WTC11 (cell line): ENCODE data around the gene PTPA. TPM values are rescaled to one million over a fixed set of nuclear protein-coding genes. Genes with fewer than 3 reads are reported as not detected.

Source experiments
- ATAC-seq: fragments of 200-7000 bp; cut with Tn5 transposase; 2 replicates; pipeline ENCODE4 v1.10.0; 2021; ENCODE audit warnings: mild to moderate bottlenecking, moderate library complexity
- CTCF ChIA-PET: fragments of 300-600 bp; sonication (Branson Sonifier 250); formaldehyde crosslinking; loops from one replicate; lab custom pipeline; 2021; ENCODE audit warnings: antibody characterized with exemption; lab: Charles Lee
- POLR2A ChIA-PET: fragments of 350-600 bp; sonication (Branson Sonifier 250); formaldehyde crosslinking; loops from one replicate; lab custom pipeline; 2021; ENCODE audit warnings: antibody characterized with exemption; lab: Charles Lee
- DNase-seq: peaks from one replicate; pipeline ENCODE4 v3.0.0; 2021; ENCODE audit warnings: low spot score
- H3K27ac Mint-ChIP-seq: 2 replicates; pipeline ENCODE4 v1.8.0; 2021; ENCODE audit warnings: mixed read lengths
- H3K27me3 Mint-ChIP-seq: 2 replicates; pipeline ENCODE4 v1.8.0; 2021; ENCODE audit warnings: low read depth, mild to moderate bottlenecking, moderate library complexity, mixed read lengths
- H3K36me3 Mint-ChIP-seq: 2 replicates; pipeline ENCODE4 v1.8.0; 2021; ENCODE audit warnings: mixed read lengths
- H3K4me1 Mint-ChIP-seq: 2 replicates; pipeline ENCODE4 v1.8.0; 2022; ENCODE audit warnings: mixed read lengths
- H3K4me3 Mint-ChIP-seq: 2 replicates; pipeline ENCODE4 v1.8.0; 2021; ENCODE audit warnings: mild to moderate bottlenecking, moderate library complexity, mixed read lengths
- H3K9me3 Mint-ChIP-seq: 2 replicates; pipeline ENCODE4 v1.8.0; 2021; ENCODE audit warnings: mixed read lengths
- EMX1 ChIP-seq: fragments of 250-450 bp; sonication (Bioruptor Pico); IDR thresholded peaks from 2 replicates; pipeline ENCODE4 v1.8.0; 2021; ENCODE audit warnings: mild to moderate bottlenecking
- HMGA2 ChIP-seq: fragments of 250-450 bp; sonication (Bioruptor Pico); IDR thresholded peaks from 2 replicates; pipeline ENCODE4 v1.4.0; 2021; ENCODE audit warnings: mild to moderate bottlenecking, moderate library complexity
- KAT7 ChIP-seq: sonication (generic); formaldehyde crosslinking; IDR thresholded peaks from 2 replicates; pipeline ENCODE4 v1.8.1; 2023; ENCODE audit warnings: missing genetic modification reagents, mild to moderate bottlenecking, borderline replicate concordance
- NFE2L1 ChIP-seq: sonication (generic); formaldehyde crosslinking; IDR thresholded peaks from 2 replicates; pipeline ENCODE4 v1.8.1; 2023; ENCODE audit warnings: missing genetic modification reagents
- NFYB ChIP-seq: sonication (generic); formaldehyde crosslinking; conservative IDR thresholded peaks from 2 replicates; pipeline ENCODE4 v1.8.0; 2022; ENCODE audit warnings: low read depth, missing genetic modification reagents
- NR2C2 ChIP-seq: sonication (generic); formaldehyde crosslinking; IDR thresholded peaks from 2 replicates; pipeline ENCODE4 v1.8.0; 2022; ENCODE audit warnings: mild to moderate bottlenecking, missing genetic modification reagents
- NR3C1 ChIP-seq: sonication (generic); formaldehyde crosslinking; conservative IDR thresholded peaks from 2 replicates; pipeline ENCODE4 v1.8.1; 2023; ENCODE audit warnings: low read depth, mild to moderate bottlenecking, missing genetic modification reagents
- SP1 ChIP-seq: sonication (generic); formaldehyde crosslinking; conservative IDR thresholded peaks from 2 replicates; pipeline ENCODE4 v1.8.1; 2022; ENCODE audit warnings: missing genetic modification reagents
- TCF7 ChIP-seq: sonication (generic); formaldehyde crosslinking; IDR thresholded peaks from 2 replicates; pipeline ENCODE4 v1.8.0; 2022; ENCODE audit warnings: mild to moderate bottlenecking, low read depth, missing genetic modification reagents, moderate library complexity
- ZNF671 ChIP-seq: fragments of 250-450 bp; sonication (Bioruptor Pico); IDR thresholded peaks from 2 replicates; pipeline ENCODE4 v1.8.0; 2021; ENCODE audit warnings: mild to moderate bottlenecking
- total RNA-seq: library from RNA; stranded (reverse); gene quantifications from 3 replicates; pipeline ENCODE4 v1.2.3, GENCODE V29; 2021
- TF ChIP-seq, protein P1 (sequence below): fragments of 250-450 bp; sonication (Bioruptor Pico); IDR thresholded peaks from 2 replicates; pipeline ENCODE4 v2.1.2; 2022; ENCODE audit warnings: mild to moderate bottlenecking, moderate library complexity
- TF ChIP-seq, protein P2 (sequence below): sonication (generic); formaldehyde crosslinking; IDR thresholded peaks from 2 replicates; pipeline ENCODE4 v1.8.1; 2023; ENCODE audit warnings: mild to moderate bottlenecking, missing genetic modification reagents, borderline replicate concordance
- TF ChIP-seq, protein P3 (sequence below): sonication (generic); formaldehyde crosslinking; IDR thresholded peaks from 2 replicates; pipeline ENCODE4 v1.8.1; 2022; ENCODE audit warnings: missing genetic modification reagents, borderline replicate concordance
- TF ChIP-seq, protein P4 (sequence below): fragments of 200-600 bp; IDR thresholded peaks from 2 replicates; pipeline ENCODE4 v1.8.0; 2022; ENCODE audit warnings: antibody characterized with exemption
- TF ChIP-seq, protein P5 (sequence below): sonication (generic); formaldehyde crosslinking; conservative IDR thresholded peaks from 2 replicates; pipeline ENCODE4 v1.8.1; 2023; ENCODE audit warnings: mild to moderate bottlenecking, low read depth, missing genetic modification reagents, moderate library complexity

The PTPA gene
- total RNA-seq, 1 experiment from 2014 or later = 186 TPM

DNA sequence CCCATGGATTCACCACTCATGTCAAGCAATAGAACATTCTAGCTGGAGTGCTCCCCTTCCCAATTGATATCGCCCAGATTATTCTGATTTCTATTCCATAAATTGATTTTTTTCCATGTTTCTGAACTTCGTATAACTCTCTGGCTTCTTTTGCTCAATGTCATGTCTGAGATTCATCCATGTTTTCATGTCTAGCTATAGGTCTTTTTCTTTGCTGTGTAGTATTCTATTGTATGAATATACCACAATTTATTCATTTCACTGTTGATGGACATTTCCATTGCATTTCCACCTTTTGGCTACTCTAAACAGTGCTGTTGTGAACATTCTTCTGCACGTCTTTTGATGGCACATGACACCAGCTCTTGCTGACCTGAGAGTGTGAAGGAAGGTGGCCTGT is 19.6 kb downstream of the PTPA start (continued):
- TF ChIP-seq, protein P1, sequence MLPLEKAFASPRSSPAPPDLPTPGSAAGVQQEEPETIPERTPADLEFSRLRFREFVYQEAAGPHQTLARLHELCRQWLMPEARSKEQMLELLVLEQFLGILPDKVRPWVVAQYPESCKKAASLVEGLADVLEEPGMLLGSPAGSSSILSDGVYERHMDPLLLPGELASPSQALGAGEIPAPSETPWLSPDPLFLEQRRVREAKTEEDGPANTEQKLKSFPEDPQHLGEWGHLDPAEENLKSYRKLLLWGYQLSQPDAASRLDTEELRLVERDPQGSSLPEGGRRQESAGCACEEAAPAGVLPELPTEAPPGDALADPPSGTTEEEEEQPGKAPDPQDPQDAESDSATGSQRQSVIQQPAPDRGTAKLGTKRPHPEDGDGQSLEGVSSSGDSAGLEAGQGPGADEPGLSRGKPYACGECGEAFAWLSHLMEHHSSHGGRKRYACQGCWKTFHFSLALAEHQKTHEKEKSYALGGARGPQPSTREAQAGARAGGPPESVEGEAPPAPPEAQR (CRISPR knock-in tag) = no peak
- TF ChIP-seq, protein P2, sequence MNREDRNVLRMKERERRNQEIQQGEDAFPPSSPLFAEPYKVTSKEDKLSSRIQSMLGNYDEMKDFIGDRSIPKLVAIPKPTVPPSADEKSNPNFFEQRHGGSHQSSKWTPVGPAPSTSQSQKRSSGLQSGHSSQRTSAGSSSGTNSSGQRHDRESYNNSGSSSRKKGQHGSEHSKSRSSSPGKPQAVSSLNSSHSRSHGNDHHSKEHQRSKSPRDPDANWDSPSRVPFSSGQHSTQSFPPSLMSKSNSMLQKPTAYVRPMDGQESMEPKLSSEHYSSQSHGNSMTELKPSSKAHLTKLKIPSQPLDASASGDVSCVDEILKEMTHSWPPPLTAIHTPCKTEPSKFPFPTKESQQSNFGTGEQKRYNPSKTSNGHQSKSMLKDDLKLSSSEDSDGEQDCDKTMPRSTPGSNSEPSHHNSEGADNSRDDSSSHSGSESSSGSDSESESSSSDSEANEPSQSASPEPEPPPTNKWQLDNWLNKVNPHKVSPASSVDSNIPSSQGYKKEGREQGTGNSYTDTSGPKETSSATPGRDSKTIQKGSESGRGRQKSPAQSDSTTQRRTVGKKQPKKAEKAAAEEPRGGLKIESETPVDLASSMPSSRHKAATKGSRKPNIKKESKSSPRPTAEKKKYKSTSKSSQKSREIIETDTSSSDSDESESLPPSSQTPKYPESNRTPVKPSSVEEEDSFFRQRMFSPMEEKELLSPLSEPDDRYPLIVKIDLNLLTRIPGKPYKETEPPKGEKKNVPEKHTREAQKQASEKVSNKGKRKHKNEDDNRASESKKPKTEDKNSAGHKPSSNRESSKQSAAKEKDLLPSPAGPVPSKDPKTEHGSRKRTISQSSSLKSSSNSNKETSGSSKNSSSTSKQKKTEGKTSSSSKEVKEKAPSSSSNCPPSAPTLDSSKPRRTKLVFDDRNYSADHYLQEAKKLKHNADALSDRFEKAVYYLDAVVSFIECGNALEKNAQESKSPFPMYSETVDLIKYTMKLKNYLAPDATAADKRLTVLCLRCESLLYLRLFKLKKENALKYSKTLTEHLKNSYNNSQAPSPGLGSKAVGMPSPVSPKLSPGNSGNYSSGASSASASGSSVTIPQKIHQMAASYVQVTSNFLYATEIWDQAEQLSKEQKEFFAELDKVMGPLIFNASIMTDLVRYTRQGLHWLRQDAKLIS (CRISPR knock-in tag) = no peak
- no peak for TF ChIP-seq NR2C2 (CRISPR knock-in tag)
- TF ChIP-seq, protein P3, sequence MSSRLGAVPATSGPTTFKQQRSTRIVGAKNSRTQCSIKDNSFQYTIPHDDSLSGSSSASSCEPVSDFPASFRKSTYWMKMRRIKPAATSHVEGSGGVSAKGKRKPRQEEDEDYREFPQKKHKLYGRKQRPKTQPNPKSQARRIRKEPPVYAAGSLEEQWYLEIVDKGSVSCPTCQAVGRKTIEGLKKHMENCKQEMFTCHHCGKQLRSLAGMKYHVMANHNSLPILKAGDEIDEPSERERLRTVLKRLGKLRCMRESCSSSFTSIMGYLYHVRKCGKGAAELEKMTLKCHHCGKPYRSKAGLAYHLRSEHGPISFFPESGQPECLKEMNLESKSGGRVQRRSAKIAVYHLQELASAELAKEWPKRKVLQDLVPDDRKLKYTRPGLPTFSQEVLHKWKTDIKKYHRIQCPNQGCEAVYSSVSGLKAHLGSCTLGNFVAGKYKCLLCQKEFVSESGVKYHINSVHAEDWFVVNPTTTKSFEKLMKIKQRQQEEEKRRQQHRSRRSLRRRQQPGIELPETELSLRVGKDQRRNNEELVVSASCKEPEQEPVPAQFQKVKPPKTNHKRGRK (CRISPR knock-in tag) = no peak

DNA sequence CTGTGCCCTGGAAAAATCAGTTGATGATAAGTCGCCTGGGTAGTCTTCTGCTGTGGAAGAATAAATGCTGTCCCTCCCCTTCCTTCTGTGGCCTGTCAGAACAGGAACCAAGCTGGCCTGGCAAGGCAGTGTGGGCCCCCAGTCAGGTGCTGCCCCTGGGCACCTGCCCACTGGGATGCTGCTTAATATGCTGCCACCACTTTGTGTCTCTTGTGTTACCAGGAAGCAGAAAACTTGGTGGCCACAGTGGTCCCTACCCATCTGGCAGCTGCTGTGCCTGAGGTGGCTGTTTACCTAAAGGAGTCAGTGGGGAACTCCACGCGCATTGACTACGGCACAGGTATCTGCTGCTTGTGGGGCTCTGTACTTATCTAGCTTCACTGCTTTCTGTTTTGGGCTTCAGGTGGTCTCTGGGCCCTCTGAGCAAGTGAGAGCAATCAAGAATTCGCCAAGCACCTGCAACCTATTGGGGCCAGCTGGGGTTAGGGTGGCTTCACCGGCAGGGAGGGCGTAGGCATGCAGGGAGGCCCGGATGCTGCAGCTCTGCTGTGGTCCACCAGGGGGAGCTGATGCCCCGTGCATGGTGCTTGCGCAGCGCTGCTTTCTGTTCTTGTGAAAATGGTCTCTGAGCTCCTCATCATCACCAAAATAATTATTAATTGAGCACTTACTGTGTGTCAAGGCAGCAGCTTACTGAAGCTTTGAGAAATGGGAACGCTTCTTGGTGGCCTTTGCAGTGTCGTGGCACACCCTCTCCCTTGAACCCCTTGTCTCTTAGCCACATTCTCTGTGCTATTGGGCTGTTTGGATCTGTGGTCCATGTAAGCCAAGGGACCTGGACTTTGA is 20.3 kb downstream of the PTPA start:
- POLR2A ChIA-PET = interaction anchor here (0.5 to 1.5 kb wide), 5 partner anchors 9 to 653 kb away, joined by 3 to 10 read pairs (median 5); no protein-coding TSS in a partner anchor
- 0 out of 2 replicates have a peak, but pooled peaks cover 4% of the 10 kb centered on the region for H3K9me3 Mint-ChIP-seq
- TF ChIP-seq KAT7 (CRISPR knock-in tag) (no peak), ZNF671 (CRISPR knock-in tag) (no peak), NFE2L1 (CRISPR knock-in tag) (no peak)
- TF ChIP-seq, protein P4, sequence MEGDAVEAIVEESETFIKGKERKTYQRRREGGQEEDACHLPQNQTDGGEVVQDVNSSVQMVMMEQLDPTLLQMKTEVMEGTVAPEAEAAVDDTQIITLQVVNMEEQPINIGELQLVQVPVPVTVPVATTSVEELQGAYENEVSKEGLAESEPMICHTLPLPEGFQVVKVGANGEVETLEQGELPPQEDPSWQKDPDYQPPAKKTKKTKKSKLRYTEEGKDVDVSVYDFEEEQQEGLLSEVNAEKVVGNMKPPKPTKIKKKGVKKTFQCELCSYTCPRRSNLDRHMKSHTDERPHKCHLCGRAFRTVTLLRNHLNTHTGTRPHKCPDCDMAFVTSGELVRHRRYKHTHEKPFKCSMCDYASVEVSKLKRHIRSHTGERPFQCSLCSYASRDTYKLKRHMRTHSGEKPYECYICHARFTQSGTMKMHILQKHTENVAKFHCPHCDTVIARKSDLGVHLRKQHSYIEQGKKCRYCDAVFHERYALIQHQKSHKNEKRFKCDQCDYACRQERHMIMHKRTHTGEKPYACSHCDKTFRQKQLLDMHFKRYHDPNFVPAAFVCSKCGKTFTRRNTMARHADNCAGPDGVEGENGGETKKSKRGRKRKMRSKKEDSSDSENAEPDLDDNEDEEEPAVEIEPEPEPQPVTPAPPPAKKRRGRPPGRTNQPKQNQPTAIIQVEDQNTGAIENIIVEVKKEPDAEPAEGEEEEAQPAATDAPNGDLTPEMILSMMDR = peak; percentile 98
- H3K4me1 Mint-ChIP-seq = peaks cover 21% of the 10 kb centered on the region
- H3K27me3 Mint-ChIP-seq = no peaks in the 10 kb centered on the region
- peak; percentile 82 for ATAC-seq
- no peak overlapping the region for H3K4me3 Mint-ChIP-seq
- CTCF ChIA-PET = interaction anchor here (0.5 to 6.0 kb wide), 96 partner anchors 9 to 654 kb away, joined by 3 to 142 read pairs (median 4); partner anchors contain the start of genes ASB6, C9orf50, CRAT and IER5L
- H3K36me3 Mint-ChIP-seq = peaks cover 61% of the 10 kb centered on the region
- H3K27ac Mint-ChIP-seq = no peak overlapping the region
- DNase-seq = peak; percentile 91

DNA sequence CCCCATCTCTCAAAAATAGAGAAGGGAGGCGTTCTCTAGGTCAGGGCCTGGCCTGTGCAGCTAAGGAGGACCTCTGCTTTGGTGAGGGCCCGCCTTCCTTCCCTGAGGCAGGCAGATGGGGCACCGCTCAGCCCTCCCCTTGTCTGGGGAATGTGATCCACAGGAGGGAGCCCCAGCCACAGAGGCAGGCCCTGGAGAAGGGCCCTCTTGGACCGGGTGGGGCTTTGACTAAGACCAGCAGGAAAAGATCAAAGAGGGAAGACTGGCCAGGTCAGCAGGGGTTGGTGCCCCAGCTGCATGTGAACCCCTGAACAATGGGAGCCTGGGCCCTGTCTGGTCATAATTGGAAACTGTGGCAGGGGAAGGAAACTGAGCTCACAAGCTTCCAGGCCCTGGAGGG is 21.9 kb downstream of the PTPA start:
- H3K4me1 Mint-ChIP-seq = peaks cover 10% of the 10 kb centered on the region; the same call in 1 of the 2 replicates
- no peak overlapping the region for H3K27ac Mint-ChIP-seq
- DNase-seq (no peak), ATAC-seq (no peak)
- peaks cover 64% of the 10 kb centered on the region for H3K36me3 Mint-ChIP-seq
- 0 out of 2 replicates have a peak, but pooled peaks cover 4% of the 10 kb centered on the region for H3K9me3 Mint-ChIP-seq
- ChIA-PET CTCF (interaction anchor here (1.9 to 6.0 kb wide), 3 partner anchors 8 to 506 kb away, joined by 8 to 142 read pairs (median 74); partner anchors contain the start of gene IER5L), POLR2A (no interaction called here)
- H3K27me3 Mint-ChIP-seq = no peaks in the 10 kb centered on the region
- no peak overlapping the region for H3K4me3 Mint-ChIP-seq
- TF ChIP-seq NR3C1 (no peak), EMX1 (CRISPR knock-in tag) (no peak), SP1 (CRISPR knock-in tag) (no peak), TCF7 (CRISPR knock-in tag) (no peak), HMGA2 (CRISPR knock-in tag) (no peak), NFYB (CRISPR knock-in tag) (no peak)
- TF ChIP-seq, protein P2 (CRISPR knock-in tag) = no peak
- TF ChIP-seq, protein P5, sequence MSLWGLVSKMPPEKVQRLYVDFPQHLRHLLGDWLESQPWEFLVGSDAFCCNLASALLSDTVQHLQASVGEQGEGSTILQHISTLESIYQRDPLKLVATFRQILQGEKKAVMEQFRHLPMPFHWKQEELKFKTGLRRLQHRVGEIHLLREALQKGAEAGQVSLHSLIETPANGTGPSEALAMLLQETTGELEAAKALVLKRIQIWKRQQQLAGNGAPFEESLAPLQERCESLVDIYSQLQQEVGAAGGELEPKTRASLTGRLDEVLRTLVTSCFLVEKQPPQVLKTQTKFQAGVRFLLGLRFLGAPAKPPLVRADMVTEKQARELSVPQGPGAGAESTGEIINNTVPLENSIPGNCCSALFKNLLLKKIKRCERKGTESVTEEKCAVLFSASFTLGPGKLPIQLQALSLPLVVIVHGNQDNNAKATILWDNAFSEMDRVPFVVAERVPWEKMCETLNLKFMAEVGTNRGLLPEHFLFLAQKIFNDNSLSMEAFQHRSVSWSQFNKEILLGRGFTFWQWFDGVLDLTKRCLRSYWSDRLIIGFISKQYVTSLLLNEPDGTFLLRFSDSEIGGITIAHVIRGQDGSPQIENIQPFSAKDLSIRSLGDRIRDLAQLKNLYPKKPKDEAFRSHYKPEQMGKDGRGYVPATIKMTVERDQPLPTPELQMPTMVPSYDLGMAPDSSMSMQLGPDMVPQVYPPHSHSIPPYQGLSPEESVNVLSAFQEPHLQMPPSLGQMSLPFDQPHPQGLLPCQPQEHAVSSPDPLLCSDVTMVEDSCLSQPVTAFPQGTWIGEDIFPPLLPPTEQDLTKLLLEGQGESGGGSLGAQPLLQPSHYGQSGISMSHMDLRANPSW = no peak
